Stimulated activated CD8-positive, alpha-beta memory T cell treated with anti-CD3 and anti-CD28 coated beads, Interleukin-15, amount 100 ng/mL, for 48 hours (primary cell): ENCODE data around the gene AMACR.
"Not testable (repeated sequence)": the region's sequence is repeated elsewhere in the genome, so short reads cannot be mapped to it uniquely, and the experiment has no call there.

Experiments used
- DNase-seq, 2 donors: peaks; one replicate each; pipeline ENCODE4 v3.0.0-alpha.2; 2020; ENCODE audit warnings: low read depth in 2 of 2

The AMACR gene

GRCh38 chr5:33968211-33969005, 39.4 kb downstream of the AMACR start:
- no peak for DNase-seq

DNA sequence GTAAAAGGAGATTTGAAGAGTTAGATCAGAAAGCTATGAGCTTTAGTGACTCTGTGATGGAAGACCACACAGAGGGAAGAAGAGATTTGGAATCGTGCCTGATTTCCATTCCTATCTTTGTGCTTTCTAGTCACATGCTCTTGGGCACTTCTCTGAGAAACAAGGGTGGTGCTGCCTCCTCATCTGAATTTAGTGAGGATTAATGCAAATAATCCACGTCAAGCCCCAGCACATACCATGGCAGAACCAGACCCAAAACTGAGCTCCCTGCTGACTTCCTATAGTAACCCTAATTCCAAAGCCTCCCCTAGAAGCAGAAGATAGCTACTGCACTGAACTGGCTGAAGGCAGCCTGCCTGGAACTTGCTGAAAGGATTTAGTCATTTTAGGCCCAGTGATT, 41.0 kb downstream of the AMACR start:
- DNase-seq = no peak

DNA sequence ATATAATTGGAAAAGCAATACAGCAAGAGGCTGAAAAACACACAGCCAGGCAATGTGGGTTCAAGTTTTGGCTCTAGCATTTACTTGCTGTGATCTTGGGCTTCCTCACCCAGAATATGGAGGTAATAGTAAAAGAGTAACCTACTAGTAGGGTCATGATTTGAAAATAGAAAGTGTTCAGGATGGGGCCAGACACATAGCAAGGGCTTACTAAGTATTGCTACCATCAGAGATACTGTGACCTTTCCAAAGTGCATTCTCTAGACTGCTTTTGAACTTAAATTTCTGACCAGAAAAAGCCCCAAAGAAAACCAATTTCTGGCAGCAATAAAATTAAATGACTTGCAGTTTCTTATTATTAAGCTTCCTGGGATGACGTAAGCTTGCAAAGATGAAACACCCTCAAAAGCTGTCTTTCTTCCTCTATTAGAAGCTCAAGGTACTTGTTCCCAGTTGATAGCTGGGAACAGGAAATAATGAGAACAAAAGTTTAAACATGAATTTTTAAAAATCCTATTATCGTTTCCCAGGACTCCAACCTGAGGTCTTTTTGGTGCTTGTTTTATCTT, 43.6 kb downstream of the AMACR start:
- no peak for DNase-seq

GRCh38 chr5:33958176-33958575, 49.7 kb downstream of the AMACR start:
- DNase-seq = no peak

DNA sequence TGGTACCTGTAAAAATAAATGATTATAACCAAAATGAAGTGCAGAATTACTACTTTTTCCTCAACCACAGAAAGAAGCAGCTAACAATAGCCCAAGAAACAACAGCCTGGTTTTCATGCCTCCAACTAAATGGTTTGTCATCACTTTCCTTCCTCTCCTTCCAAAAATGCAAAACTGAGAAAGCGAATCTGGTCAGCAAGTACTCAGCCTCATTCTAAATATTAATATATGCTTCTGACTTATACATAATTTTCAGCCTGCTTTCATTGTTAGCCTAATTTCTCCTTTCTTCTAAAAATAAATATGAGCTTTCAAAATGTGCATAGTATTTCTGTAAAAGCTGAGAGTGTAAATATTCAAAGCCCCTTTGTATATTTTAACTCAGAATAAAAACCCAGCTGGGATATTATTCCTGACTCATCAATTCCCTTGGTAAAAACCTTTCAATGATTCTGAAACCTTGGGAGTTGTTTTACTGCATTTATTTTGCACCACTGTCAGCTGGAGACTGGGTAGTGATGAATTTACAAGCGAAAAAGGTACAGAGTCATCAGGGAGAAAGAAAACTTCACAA, 50.2 kb downstream of the AMACR start:
- no peak for DNase-seq

GRCh38 chr5:33952175-33952574, 55.7 kb downstream of the AMACR start:
- DNase-seq = not testable (repeated sequence)

DNA sequence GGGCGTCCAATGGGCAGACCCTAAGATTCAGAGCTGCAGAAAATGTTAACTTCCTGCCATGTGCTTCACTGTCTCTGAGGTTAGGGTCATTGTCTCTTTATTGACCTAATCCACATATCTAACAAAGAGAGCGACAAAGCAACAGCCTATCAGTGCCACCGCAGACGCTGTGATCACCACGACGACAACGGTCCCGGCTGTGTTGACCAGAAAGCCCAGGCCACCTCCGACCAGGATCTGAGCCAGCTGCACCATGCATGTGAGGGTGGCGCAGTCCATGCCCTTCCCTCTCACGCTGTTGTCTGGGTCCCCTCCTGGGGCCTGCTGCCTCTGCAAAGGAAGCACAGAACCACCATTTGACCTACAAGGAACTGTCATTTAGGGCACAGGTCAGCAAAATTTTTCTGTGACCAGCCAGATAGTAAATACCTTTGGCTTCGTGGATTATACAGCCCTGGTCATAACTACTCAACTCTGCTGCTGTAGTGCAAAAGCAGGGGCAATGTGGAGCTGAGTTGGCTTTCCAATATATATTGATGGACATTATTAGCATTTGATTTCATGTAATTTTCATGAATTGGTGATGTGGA, 63.2 kb downstream of the AMACR start:
- DNase-seq = no peak

DNA sequence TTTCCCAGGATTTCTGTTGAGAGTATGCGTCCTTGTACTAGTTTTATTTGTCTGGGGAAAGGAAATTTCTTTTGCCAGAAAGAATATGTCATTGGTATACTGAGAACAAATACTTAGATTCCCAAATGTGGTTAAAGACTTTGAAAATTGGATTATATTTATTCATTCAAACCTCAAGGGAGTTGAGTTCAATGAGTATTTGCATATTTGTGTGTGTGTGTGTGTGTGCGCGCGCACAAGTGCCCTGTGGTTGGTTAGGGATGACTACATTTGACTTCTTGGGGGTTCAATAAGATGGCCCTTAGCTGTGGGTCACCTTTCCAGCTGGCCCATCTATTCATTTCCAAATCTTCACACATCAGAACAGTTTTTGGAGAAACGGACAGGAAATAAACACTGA, 66.8 kb downstream of the AMACR start:
- no peak for DNase-seq

- no peak for DNase-seq
Measured at GRCh38 chr5:33939556-33940262, 68.1 kb downstream of the AMACR start.

GRCh38 chr5:33938881-33939280, 69.0 kb downstream of the AMACR start:
- DNase-seq = no peak

DNA sequence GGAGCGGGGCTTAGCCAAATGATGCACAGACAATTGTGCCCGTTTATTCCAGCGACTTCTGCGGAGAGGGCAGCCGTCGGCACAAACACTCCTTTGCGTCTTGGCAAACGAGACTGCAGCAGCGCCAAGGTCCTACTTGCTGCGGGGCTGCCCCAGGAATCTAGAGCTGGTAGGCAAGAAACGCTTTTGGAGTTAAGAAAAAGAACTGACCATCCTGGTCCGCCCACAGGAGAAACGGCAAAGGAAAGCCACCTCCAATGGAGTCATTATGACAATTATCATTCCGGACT, 69.4 kb downstream of the AMACR start:
- no peak for DNase-seq

DNA sequence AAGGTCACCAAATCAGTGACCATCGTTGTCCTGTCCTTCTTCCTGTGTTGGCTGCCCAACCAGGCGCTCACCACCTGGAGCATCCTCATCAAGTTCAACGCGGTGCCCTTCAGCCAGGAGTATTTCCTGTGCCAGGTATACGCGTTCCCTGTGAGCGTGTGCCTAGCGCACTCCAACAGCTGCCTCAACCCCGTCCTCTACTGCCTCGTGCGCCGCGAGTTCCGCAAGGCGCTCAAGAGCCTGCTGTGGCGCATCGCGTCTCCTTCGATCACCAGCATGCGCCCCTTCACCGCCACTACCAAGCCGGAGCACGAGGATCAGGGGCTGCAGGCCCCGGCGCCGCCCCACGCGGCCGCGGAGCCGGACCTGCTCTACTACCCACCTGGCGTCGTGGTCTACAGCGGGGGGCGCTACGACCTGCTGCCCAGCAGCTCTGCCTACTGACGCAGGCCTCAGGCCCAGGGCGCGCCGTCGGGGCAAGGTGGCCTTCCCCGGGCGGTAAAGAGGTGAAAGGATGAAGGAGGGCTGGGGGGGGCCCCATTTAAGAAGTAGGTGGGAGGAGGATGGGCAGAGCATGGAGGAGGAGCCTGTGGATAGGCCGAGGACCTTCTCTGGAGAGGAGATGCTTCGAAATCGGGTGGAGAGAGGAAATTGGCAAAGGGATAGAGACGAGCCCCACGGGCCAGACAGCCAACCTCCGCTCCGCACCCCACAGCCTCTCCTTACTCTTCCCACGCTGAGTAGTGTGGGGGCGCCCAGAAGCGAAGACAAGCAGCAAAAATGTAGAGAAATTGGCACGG, 69.9 kb downstream of the AMACR start:
- DNase-seq = no peak

GRCh38 chr5:33937017-33937706, 70.7 kb downstream of the AMACR start:
- no peak for DNase-seq

- DNase-seq = no peak
Measured at GRCh38 chr5:33936381-33937016, 71.4 kb downstream of the AMACR start, which contains the start of gene RXFP3. Gene RXFP3 (plus strand): TSS chr5:33936386. CDS start chr5:33936741, 355 bp downstream.
